Measurements from ENCODE around the gene HIKESHI.

Gene HIKESHI

GRCh38 chr11:86302092-86302793 lies at the start of gene HIKESHI:
TSS of gene HIKESHI (plus strand) at chr11:86302240. CDS start at chr11:86302449, 209 bp downstream.
- POLR2A ChIA-PET: interaction anchor here (0.6 kb wide), 1 partner anchor 18 kb away, joined by 3 read pairs; no protein-coding TSS in a partner anchor

GRCh38 chr11:86255896-86256295 lies 46.1 kb upstream of the HIKESHI start:
- TF ChIP-seq CTCF (IDR thresholded peaks at IDR 0.05; ENCODE audit: insufficient read depth, low read length, missing control alignments): no peak
- CTCF ChIA-PET: interaction anchor here (1.1 kb wide), 1 partner anchor 62 kb away, joined by 4 read pairs; no protein-coding TSS in a partner anchor
- no peak for DNase-seq (ENCODE audit: low read depth, low spot score)
- H3K4me3 ChIP-seq (ENCODE audit: low read depth, low read length): no peak overlapping the region
- POLR2A ChIA-PET: no interaction called here

More at GRCh38 chr11:86302092-86302793, at the start of gene HIKESHI:
- H3K4me3 ChIP-seq (ENCODE audit: low read depth, low read length): peak within 1 kb of the TSS; percentile 86
- peak; percentile 88 for DNase-seq (ENCODE audit: low read depth, low spot score)
- TF ChIP-seq CTCF (IDR thresholded peaks at IDR 0.05; ENCODE audit: insufficient read depth, low read length, missing control alignments): no peak
- CTCF ChIA-PET: interaction anchor here (2.4 to 3.3 kb wide), 2 partner anchors 11 to 448 kb away, joined by 13 to 16 read pairs; partner anchors contain the start of gene CCDC83

- DNase-seq (ENCODE audit: low read depth, low spot score): no peak
- POLR2A ChIA-PET: no interaction called here
- no peak overlapping the region for H3K4me3 ChIP-seq (ENCODE audit: low read depth, low read length)
- TF ChIP-seq CTCF (IDR thresholded peaks at IDR 0.05; ENCODE audit: insufficient read depth, low read length, missing control alignments): no peak
- CTCF ChIA-PET: no interaction called here
Observed at GRCh38 chr11:86256608-86257007, 45.4 kb upstream of the HIKESHI start.

- no peak for TF ChIP-seq CTCF (IDR thresholded peaks at IDR 0.05; ENCODE audit: insufficient read depth, low read length, missing control alignments)
- ChIA-PET POLR2A (no interaction called here), CTCF (no interaction called here)
- DNase-seq (ENCODE audit: low read depth, low spot score): no peak
- no peak overlapping the region for H3K4me3 ChIP-seq (ENCODE audit: low read depth, low read length)
Observed at GRCh38 chr11:86257446-86257845, 44.6 kb upstream of the HIKESHI start.

GRCh38 chr11:86259730-86260129 lies 42.3 kb upstream of the HIKESHI start:
- POLR2A ChIA-PET: interaction anchor here (0.6 kb wide), 1 partner anchor 86 kb away, joined by 3 read pairs; no protein-coding TSS in a partner anchor
- DNase-seq (ENCODE audit: low read depth, low spot score): no peak
- H3K4me3 ChIP-seq (ENCODE audit: low read depth, low read length): no peak overlapping the region
- CTCF ChIA-PET: interaction anchor here (0.8 to 2.5 kb wide), 2 partner anchors 8 to 11 kb away, joined by 4 to 8 read pairs; no protein-coding TSS in a partner anchor
- no peak for TF ChIP-seq CTCF (IDR thresholded peaks at IDR 0.05; ENCODE audit: insufficient read depth, low read length, missing control alignments)

GRCh38 chr11:86261328-86261727 lies 40.7 kb upstream of the HIKESHI start:
- ChIA-PET CTCF (interaction anchor here (1.5 to 3.0 kb wide), 3 partner anchors 12 to 406 kb away, joined by 3 to 9 read pairs (median 8); partner anchors contain the start of gene CCDC83), POLR2A (no interaction called here)
- TF ChIP-seq CTCF (IDR thresholded peaks at IDR 0.05; ENCODE audit: insufficient read depth, low read length, missing control alignments): no peak
- no peak for DNase-seq (ENCODE audit: low read depth, low spot score)
- no peak overlapping the region for H3K4me3 ChIP-seq (ENCODE audit: low read depth, low read length)

Measured in AG04449 (cell line).